Measurements from ENCODE around the gene TRPM8. TPM values are rescaled to one million over a fixed set of nuclear protein-coding genes. Genes with fewer than 3 reads are reported as not detected.

The TRPM8 gene
- total and polyA plus RNA-seq, 2 of the 13 experiments (the other 11 are each of a cell fraction or from before 2014, with no cell fraction given) = 0.12 TPM; not detected in 1

- no peak for TF ChIP-seq SOX6 (IDR thresholded peaks at IDR 0.05)
- TF ChIP-seq SOX6 (CRISPR knock-in tag; IDR thresholded peaks at IDR 0.05) = peak; percentile 44; the same call in 1 of the 2 replicates
- TF ChIP-seq MAZ (IDR thresholded peaks at IDR 0.05; ENCODE audit: borderline replicate concordance, low read depth, low read length) = no peak
- TF ChIP-seq MAZ (CRISPR knock-in tag; IDR thresholded peaks at IDR 0.05; ENCODE audit: low read depth) = peak; percentile 43; the same call in 1 of the 2 replicates
- TF ChIP-seq CC2D1A (CRISPR knock-in tag; IDR thresholded peaks at IDR 0.05) = 0 out of 2 replicates have a peak, but pooled peaks have one; percentile 27
- TF ChIP-seq ZNF558 (CRISPR knock-in tag; IDR thresholded peaks at IDR 0.05; ENCODE audit: borderline replicate concordance) = 0 out of 2 replicates have a peak, but pooled peaks have one; percentile 34
- no peak for TF ChIP-seq ZMYM4 (CRISPR knock-in tag; IDR thresholded peaks at IDR 0.05)
- no peak for TF ChIP-seq ZBTB10 (CRISPR knock-in tag; IDR thresholded peaks at IDR 0.05; ENCODE audit: borderline replicate concordance)
- TF ChIP-seq MED13 (CRISPR knock-in tag; IDR thresholded peaks at IDR 0.05) = no peak
- TF ChIP-seq HOXA5 (CRISPR knock-in tag; IDR thresholded peaks at IDR 0.05) = peak; percentile 73; the same call in 1 of the 2 replicates
- no peak for TF ChIP-seq PBX3 (CRISPR knock-in tag; IDR thresholded peaks at IDR 0.05; ENCODE audit: borderline replicate concordance)
- 0 out of 2 replicates have a peak, but pooled peaks have one; percentile 20 for TF ChIP-seq HNF4A (CRISPR knock-in tag; IDR thresholded peaks at IDR 0.05)
- TF ChIP-seq, protein P1, sequence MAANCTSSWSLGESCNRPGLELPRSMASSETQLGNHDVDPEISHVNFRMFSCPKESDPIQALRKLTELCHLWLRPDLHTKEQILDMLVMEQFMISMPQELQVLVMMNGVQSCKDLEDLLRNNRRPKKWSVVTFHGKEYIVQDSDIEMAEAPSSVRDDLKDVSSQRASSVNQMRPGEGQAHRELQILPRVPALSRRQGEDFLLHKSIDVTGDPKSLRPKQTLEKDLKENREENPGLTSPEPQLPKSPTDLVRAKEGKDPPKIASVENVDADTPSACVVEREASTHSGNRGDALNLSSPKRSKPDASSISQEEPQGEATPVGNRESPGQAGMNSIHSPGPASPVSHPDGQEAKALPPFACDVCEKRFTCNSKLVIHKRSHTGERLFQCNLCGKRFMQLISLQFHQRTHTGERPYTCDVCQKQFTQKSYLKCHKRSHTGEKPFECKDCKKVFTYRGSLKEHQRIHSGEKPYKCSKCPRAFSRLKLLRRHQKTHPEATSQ (CRISPR knock-in tag; IDR thresholded peaks at IDR 0.05; ENCODE audit: borderline replicate concordance) = no peak
- no peak for TF ChIP-seq FOXA1 (IDR thresholded peaks at IDR 0.05)
- peak; percentile 51; the same call in 1 of the 2 replicates for TF ChIP-seq FOXA1 (CRISPR knock-in tag; IDR thresholded peaks at IDR 0.05)
- TF ChIP-seq, protein P2, sequence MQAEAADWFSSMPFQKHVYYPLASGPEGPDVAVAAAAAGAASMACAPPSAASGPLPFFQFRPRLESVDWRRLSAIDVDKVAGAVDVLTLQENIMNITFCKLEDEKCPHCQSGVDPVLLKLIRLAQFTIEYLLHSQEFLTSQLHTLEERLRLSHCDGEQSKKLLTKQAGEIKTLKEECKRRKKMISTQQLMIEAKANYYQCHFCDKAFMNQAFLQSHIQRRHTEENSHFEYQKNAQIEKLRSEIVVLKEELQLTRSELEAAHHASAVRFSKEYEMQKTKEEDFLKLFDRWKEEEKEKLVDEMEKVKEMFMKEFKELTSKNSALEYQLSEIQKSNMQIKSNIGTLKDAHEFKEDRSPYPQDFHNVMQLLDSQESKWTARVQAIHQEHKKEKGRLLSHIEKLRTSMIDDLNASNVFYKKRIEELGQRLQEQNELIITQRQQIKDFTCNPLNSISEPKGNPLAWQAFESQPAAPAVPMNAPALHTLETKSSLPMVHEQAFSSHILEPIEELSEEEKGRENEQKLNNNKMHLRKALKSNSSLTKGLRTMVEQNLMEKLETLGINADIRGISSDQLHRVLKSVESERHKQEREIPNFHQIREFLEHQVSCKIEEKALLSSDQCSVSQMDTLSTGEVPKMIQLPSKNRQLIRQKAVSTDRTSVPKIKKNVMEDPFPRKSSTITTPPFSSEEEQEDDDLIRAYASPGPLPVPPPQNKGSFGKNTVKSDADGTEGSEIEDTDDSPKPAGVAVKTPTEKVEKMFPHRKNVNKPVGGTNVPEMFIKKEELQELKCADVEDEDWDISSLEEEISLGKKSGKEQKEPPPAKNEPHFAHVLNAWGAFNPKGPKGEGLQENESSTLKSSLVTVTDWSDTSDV (CRISPR knock-in tag; IDR thresholded peaks at IDR 0.05) = no peak
- TF ChIP-seq FOXA3 (CRISPR knock-in tag; IDR thresholded peaks at IDR 0.05) = peak; percentile 49; the same call in 1 of the 2 replicates
- no peak for TF ChIP-seq FOXP1 (IDR thresholded peaks at IDR 0.05)
- TF ChIP-seq FOXP1 (CRISPR knock-in tag; IDR thresholded peaks at IDR 0.05) = peak; percentile 68
- peak; percentile 15; the same call in 1 of the 2 replicates for TF ChIP-seq ELF3 (CRISPR knock-in tag; IDR thresholded peaks at IDR 0.05)
- TF ChIP-seq CREM (IDR thresholded peaks at IDR 0.05) = peak; percentile 28; the same call in 1 of the 2 replicates
- no peak for TF ChIP-seq CREM (CRISPR knock-in tag; IDR thresholded peaks at IDR 0.05)
- TF ChIP-seq, protein P3, sequence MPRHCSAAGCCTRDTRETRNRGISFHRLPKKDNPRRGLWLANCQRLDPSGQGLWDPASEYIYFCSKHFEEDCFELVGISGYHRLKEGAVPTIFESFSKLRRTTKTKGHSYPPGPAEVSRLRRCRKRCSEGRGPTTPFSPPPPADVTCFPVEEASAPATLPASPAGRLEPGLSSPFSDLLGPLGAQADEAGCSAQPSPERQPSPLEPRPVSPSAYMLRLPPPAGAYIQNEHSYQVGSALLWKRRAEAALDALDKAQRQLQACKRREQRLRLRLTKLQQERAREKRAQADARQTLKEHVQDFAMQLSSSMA (CRISPR knock-in tag; IDR thresholded peaks at IDR 0.05) = no peak
Measured at GRCh38 chr2:233976690-233977294, 59.6 kb downstream of the TRPM8 start (continued).
